IMR-90 (cell line): ENCODE results near the gene DYNLRB2. TPM values are rescaled to one million over a fixed set of nuclear protein-coding genes. Genes with fewer than 3 reads are reported as not detected.

Source experiments
- ATAC-seq: fragments of 200-7000 bp; cut with Tn5 transposase; 2 replicates; pipeline ENCODE4 v1.9.1; 2020; ENCODE audit warnings: low read depth, mild to moderate bottlenecking, moderate library complexity
- BruUV-seq: library from RNA; stranded (reverse); fragments of 400-500 nt; replicated peaks from 2 replicates; lab custom pipeline; 2021; lab: Mats Ljungman, UMichigan
- CTCF ChIA-PET: fragments of 300-600 bp; formaldehyde crosslinking; extraction: SDS; loops from one replicate; lab custom pipeline; 2021; ENCODE audit warnings: antibody characterized with exemption; lab: Yijun Ruan, JAX
- POLR2A ChIA-PET: fragments of 300-600 bp; sonication (Branson Sonifier 250); formaldehyde crosslinking; loops from one replicate; lab custom pipeline; 2022; ENCODE audit warnings: antibody characterized with exemption; ENCODE audit not compliant: unreplicated experiment; lab: Charles Lee
- DNase-seq: peaks from one replicate; pipeline ENCODE4 v3.0.0; 2013
- H2AFZ ChIP-seq: replicated peaks from 2 replicates; pipeline ENCODE3; 2013; ENCODE audit warnings: low read length, mild to moderate bottlenecking; ENCODE audit not compliant: poor library complexity
- H2AK5ac ChIP-seq: 2 replicates; pipeline ENCODE4 v1.6.1; 2013; ENCODE audit warnings: low read depth, low read length, inconsistent platforms
- H2AK9ac ChIP-seq: replicated peaks from 2 replicates; pipeline ENCODE3; 2013; ENCODE audit warnings: mild to moderate bottlenecking, low read depth, low read length, moderate library complexity; ENCODE audit not compliant: poor library complexity
- H2BK120ac ChIP-seq: 2 replicates; pipeline ENCODE4 v1.6.1; 2013; ENCODE audit warnings: low read depth, low read length, inconsistent platforms
- H2BK15ac ChIP-seq: 3 replicates; pipeline ENCODE4 v1.6.1; 2013; ENCODE audit warnings: low read depth, low read length, inconsistent platforms
- H2BK20ac ChIP-seq: 2 replicates; pipeline ENCODE4 v1.6.1; 2013; ENCODE audit warnings: low read depth, mild to moderate bottlenecking, inconsistent platforms, low read length, moderate library complexity
- H2BK5ac ChIP-seq: 2 replicates; pipeline ENCODE4 v1.6.1; 2013; ENCODE audit warnings: mild to moderate bottlenecking, low read depth, low read length, inconsistent platforms; ENCODE audit not compliant: poor library complexity, severe bottlenecking
- H3K14ac ChIP-seq: replicated peaks from 2 replicates; pipeline ENCODE4 v1.6.1; 2013; ENCODE audit warnings: low read depth, low read length, inconsistent platforms
- H3K18ac ChIP-seq: 2 replicates; pipeline ENCODE4 v1.6.1; 2013; ENCODE audit warnings: low read depth, low read length, control low read depth
- H3K23ac ChIP-seq: 2 replicates; pipeline ENCODE4 v1.6.1; 2013; ENCODE audit warnings: low read depth, low read length, inconsistent platforms
- H3K27ac ChIP-seq: 2 replicates; pipeline ENCODE4 v1.5.1; 2013; ENCODE audit warnings: mild to moderate bottlenecking, control low read depth, low read length; ENCODE audit not compliant: insufficient read depth
- H3K27me3 ChIP-seq: 2 replicates; pipeline ENCODE4 v1.6.1; 2013; ENCODE audit warnings: low read length; ENCODE audit not compliant: control insufficient read depth, insufficient read depth
- H3K36me3 ChIP-seq: 2 replicates; pipeline ENCODE4 v1.6.1; 2013; ENCODE audit warnings: low read length, mixed read lengths; ENCODE audit not compliant: control insufficient read depth, insufficient read depth
- H3K4ac ChIP-seq: 2 replicates; pipeline ENCODE4 v1.6.1; 2013; ENCODE audit warnings: low read depth, low read length, inconsistent platforms
- H3K4me1 ChIP-seq: 2 replicates; pipeline ENCODE4 v1.6.1; 2013; ENCODE audit warnings: low read length, mixed read lengths; ENCODE audit not compliant: control insufficient read depth, insufficient read depth
- H3K4me2 ChIP-seq: 2 replicates; pipeline ENCODE4 v1.6.1; 2013; ENCODE audit warnings: low read depth, mild to moderate bottlenecking, control low read depth, low read length, moderate library complexity
- H3K4me3 ChIP-seq: 2 replicates; pipeline ENCODE4 v1.5.1; 2013; ENCODE audit warnings: low read depth, mild to moderate bottlenecking, control low read depth, low read length, moderate library complexity; ENCODE audit not compliant: insufficient read depth
- H3K56ac ChIP-seq: 2 replicates; pipeline ENCODE4 v1.6.1; 2013; ENCODE audit warnings: low read length, inconsistent platforms; ENCODE audit not compliant: insufficient read depth; ENCODE audit errors: extremely low read depth
- H3K79me1 ChIP-seq, 2 experiments: 2 replicates each; pipeline ENCODE4 v1.6.1; 2013; ENCODE audit warnings: low read length in 2 of 2, inconsistent platforms in 1 of 2, low read depth in 1 of 2
- H3K9ac ChIP-seq: 2 replicates; pipeline ENCODE4 v1.6.1; 2013; ENCODE audit warnings: low read depth, low read length, control low read depth
- H3K9me1 ChIP-seq: 2 replicates; pipeline ENCODE4 v1.6.1; 2013; ENCODE audit warnings: low read length, inconsistent platforms; ENCODE audit not compliant: insufficient read depth
- H3K9me3 ChIP-seq: 2 replicates; pipeline ENCODE4 v1.6.1; 2013; ENCODE audit warnings: low read length; ENCODE audit not compliant: control insufficient read depth, insufficient read depth
- H4K20me1 ChIP-seq: 2 replicates; pipeline ENCODE4 v1.6.1; 2013; ENCODE audit warnings: low read length, inconsistent platforms; ENCODE audit not compliant: insufficient read depth
- H4K5ac ChIP-seq: 2 replicates; pipeline ENCODE4 v1.6.1; 2013; ENCODE audit warnings: mild to moderate bottlenecking, low read depth, low read length, control low read depth
- H4K8ac ChIP-seq, 2 experiments: 2 replicates each; pipeline ENCODE4 v1.6.1; 2013; ENCODE audit warnings: low read depth in 2 of 2, low read length in 2 of 2, control low read depth in 1 of 2, inconsistent platforms in 1 of 2
- H4K91ac ChIP-seq: 2 replicates; pipeline ENCODE4 v1.6.1; 2013; ENCODE audit warnings: low read depth, low read length, inconsistent platforms; ENCODE audit not compliant: insufficient read depth
- NFE2L2 ChIP-seq: fragments of 150-350 bp; IDR thresholded peaks from 2 replicates; pipeline ENCODE4 v1.6.1; 2016; ENCODE audit warnings: low read depth, mild to moderate bottlenecking, low read length
- RAD21 ChIP-seq: IDR thresholded peaks from 2 replicates; pipeline ENCODE4 v1.6.1; 2012; ENCODE audit warnings: low read length, improper control_type of control experiment
- WGBS, 2 experiments: methylation state at CpG; one replicate each; pipeline versions ENCODE4 v1.1.5 to v1.1.7; 2013; ENCODE audit warnings: missing lambda C conversion rate in 2 of 2; ENCODE audit not compliant: insufficient read length in 1 of 2; ENCODE audit errors: extremely low coverage in 2 of 2; 5-methylcytosine and 5-hydroxymethylcytosine counted together
- dilution Hi-C: fragments of 300-500 bp; cut with HindIII; formaldehyde crosslinking; loops from one replicate; pipeline ENCODE4 v1.14.3; 2018; ENCODE audit warnings: low sequenced_read_pairs; ENCODE audit not compliant: unreplicated experiment
- in situ Hi-C: fragments of 300-500 bp; cut with MboI; formaldehyde crosslinking; loops from 3 replicates; pipeline ENCODE4 v1.14.3; 2019; ENCODE audit warnings: low sequenced_read_pairs, inconsistent platforms, mixed read lengths
- intact Hi-C: fragments of 100-400 bp; cut with micrococcal nuclease; formaldehyde crosslinking; loops from 2 replicates; pipeline ENCODE4 v1.10.0; 2022
- polyA plus RNA-seq, 3 experiments: library from polyadenylated mRNA; depleted of rRNA; stranded (reverse); fragments of >200 nt; gene quantifications; 2 replicates each; pipeline ENCODE4 v1.2.3, GENCODE V29; 2012; ENCODE audit warnings: low replicate concordance in 1 of 3
- total RNA-seq: library from RNA; depleted of rRNA; stranded (reverse); fragments of >200 nt; gene quantifications from 2 replicates; pipeline ENCODE4 v1.2.3, GENCODE V29; 2012

Gene DYNLRB2
- total and polyA plus RNA-seq, 2 of the 4 experiments (the other 2 are of a cell fraction): not detected

GRCh38 chr16:80536238-80536637 lies 4.6 kb upstream of the DYNLRB2 start:
- H3K4ac ChIP-seq: no peak overlapping the region
- BruUV-seq: no TSS peak
- H3K56ac ChIP-seq: no peak overlapping the region
- H3K18ac ChIP-seq: no peak overlapping the region
- no CpG with 5 or more reads among the region's 2 CpGs for WGBS, 2 experiments
- H4K5ac ChIP-seq: no peak overlapping the region
- H2BK5ac ChIP-seq: no peak overlapping the region
- no peak overlapping the region for H2BK120ac ChIP-seq
- no peaks in the 10 kb centered on the region for H4K20me1 ChIP-seq
- no peaks in the 10 kb centered on the region for H3K27me3 ChIP-seq
- in situ Hi-C loops: loop anchor here (25.0 kb wide), 1 partner anchor 276 kb away; the partner anchor contains the start of gene CDYL2
- H3K9me3 ChIP-seq: no peaks in the 10 kb centered on the region
- no peak overlapping the region for H3K23ac ChIP-seq
- H4K8ac ChIP-seq: no peak overlapping the region
- CTCF ChIA-PET: no interaction called here
- POLR2A ChIA-PET: no interaction called here
- dilution Hi-C loops: no loop called here
- no peaks in the 10 kb centered on the region for H3K79me1 ChIP-seq
- ATAC-seq (no peak), DNase-seq (no peak)
- no peak overlapping the region for H3K4me2 ChIP-seq
- H3K4me1 ChIP-seq: no peaks in the 10 kb centered on the region
- no peak overlapping the region for H3K9ac ChIP-seq
- no peak overlapping the region for H2BK20ac ChIP-seq
- no peak overlapping the region for H3K14ac ChIP-seq
- H2AK9ac ChIP-seq: no peak overlapping the region
- intact Hi-C loops: no loop called here
- peaks cover 3% of the 10 kb centered on the region; the same call in 1 of the 2 replicates for H3K9me1 ChIP-seq
- no peak overlapping the region for H4K91ac ChIP-seq
- no peaks in the 10 kb centered on the region for H3K36me3 ChIP-seq
- no peak overlapping the region for H3K27ac ChIP-seq
- H3K4me3 ChIP-seq: no peak overlapping the region
- H2AK5ac ChIP-seq: no peak overlapping the region
- TF ChIP-seq RAD21 (no peak), NFE2L2 (peak; percentile 59; the same call in 1 of the 2 replicates)
- no peak overlapping the region for H2AFZ ChIP-seq
- no peak overlapping the region for H2BK15ac ChIP-seq
